Skeletal muscle satellite cell (primary cell): ENCODE data around the gene IFT172.
"Not testable (repeated sequence)": the region's sequence is repeated elsewhere in the genome, so short reads cannot be mapped to it uniquely, and the experiment has no call there.

ENCODE experiments used
- H3K27me3 ChIP-seq: 2 replicates; pipeline ENCODE4 v1.7.0; 2013; ENCODE audit warnings: low read length; ENCODE audit not compliant: control insufficient read depth, insufficient read depth
- H3K36me3 ChIP-seq: 2 replicates; pipeline ENCODE4 v1.7.0; 2013; ENCODE audit warnings: mild to moderate bottlenecking, control low read depth, low read length; ENCODE audit not compliant: insufficient read depth
- H3K4me1 ChIP-seq: 2 replicates; pipeline ENCODE4 v1.7.0; 2013; ENCODE audit warnings: low read length; ENCODE audit not compliant: control insufficient read depth, insufficient read depth
- H3K4me2 ChIP-seq: 2 replicates; pipeline ENCODE4 v1.7.0; 2013; ENCODE audit warnings: mild to moderate bottlenecking, low read length
- H3K4me3 ChIP-seq: 2 replicates; pipeline ENCODE4 v1.7.0; 2013; ENCODE audit warnings: low read length
- H3K9ac ChIP-seq: 2 replicates; pipeline ENCODE4 v1.7.0; 2013; ENCODE audit warnings: mild to moderate bottlenecking, low read depth, low read length, moderate library complexity
- H3K9me3 ChIP-seq: replicated peaks from 2 replicates; pipeline ENCODE4 v1.7.0; 2013; ENCODE audit warnings: mild to moderate bottlenecking, control low read depth, low read length

Gene IFT172

GRCh38 chr2:27441958-27442919, 47.3 kb downstream of the IFT172 start, which contains the start of gene KRTCAP3:
TSS of gene KRTCAP3 (plus strand) at chr2:27442381. CDS start at chr2:27442413, 32 bp downstream.
- Histone ChIP-seq H3K4me1 (no peaks in the 10 kb centered on the region), H3K4me2 (no peak within 1 kb of the TSS), H3K9me3 (no peaks in the 10 kb centered on the region), H3K27me3 (no peaks in the 10 kb centered on the region), H3K9ac (no peak within 1 kb of the TSS), H3K36me3 (peaks cover 58% of the 10 kb centered on the region), H3K4me3 (no peak within 1 kb of the TSS)

DNA sequence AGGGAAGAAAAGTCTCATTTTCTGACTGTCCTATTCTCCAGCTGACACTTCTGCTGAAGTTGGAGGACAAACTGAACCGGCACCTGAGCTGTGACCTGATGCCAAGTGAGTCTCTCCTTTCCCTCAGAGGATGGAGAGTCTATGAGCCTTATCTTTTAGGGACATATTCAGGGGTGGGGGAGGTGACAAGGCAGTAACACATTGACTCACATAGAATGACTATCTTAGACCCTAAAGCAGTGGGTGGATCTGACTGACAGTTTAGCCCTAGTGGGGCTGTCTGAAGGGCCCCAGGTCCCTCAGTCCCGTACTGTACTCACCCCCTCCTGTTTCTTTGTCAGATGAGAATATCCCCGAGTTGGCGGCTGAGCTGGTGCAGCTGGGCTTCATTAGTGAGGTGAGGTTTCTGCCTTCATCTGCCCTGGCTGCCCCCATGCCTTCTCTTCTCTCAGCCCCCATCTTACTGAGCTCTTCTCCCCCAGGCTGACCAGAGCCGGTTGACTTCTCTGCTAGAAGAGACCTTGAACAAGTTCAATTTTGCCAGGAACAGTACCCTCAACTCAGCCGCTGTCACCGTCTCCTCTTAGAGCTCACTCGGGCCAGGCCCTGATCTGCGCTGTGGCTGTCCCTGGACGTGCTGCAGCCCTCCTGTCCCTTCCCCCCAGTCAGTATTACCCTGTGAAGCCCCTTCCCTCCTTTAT, 48.2 kb downstream of the IFT172 start:
- Histone ChIP-seq H3K9ac (no peak overlapping the region), H3K4me3 (no peak overlapping the region), H3K36me3 (peaks cover 64% of the 10 kb centered on the region), H3K4me1 (no peaks in the 10 kb centered on the region), H3K4me2 (no peak overlapping the region), H3K27me3 (no peaks in the 10 kb centered on the region), H3K9me3 (no peaks in the 10 kb centered on the region)

DNA sequence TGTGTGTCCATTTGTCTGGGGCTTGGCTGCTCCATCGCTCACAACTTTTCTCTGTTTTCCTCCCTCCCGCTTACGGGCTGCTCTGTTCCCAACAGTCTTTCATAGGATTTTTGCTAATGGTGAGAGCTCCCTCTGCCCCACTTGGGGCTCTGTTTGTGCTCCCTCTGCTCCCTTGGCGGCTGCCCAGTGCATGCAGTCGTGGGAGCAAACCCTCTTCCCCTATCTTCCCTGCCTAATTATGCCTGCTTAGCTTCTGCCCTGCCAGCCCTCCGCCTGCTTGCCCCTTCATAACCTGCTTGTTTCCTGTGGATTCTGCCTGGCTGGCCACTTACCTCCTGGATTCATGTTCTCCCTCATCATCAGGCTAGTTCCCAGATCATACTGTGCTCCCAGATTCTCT, 53.9 kb downstream of the IFT172 start:
- Histone ChIP-seq H3K36me3 (peaks cover 69% of the 10 kb centered on the region), H3K9ac (no peak overlapping the region)

DNA sequence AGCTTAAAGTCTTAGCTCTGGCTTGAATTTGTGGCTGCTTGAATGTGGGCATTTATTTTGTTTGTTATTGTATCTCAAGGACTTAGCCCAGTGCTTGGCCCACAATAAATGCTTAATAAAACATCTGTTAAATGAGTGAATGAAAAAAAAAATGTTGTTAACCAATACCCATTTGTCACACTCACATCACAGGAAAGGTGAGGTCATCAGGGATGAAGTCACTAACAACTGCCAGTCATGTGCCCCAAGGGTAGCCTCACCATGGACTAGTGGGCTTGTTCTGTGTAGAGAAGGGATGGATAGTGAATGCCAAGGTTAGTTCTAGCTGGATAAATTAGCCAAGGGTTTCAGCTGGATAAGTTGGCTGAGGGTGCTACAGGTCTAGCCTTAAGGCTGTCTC, 58.1 kb downstream of the IFT172 start:
- Histone ChIP-seq H3K27me3 (no peaks in the 10 kb centered on the region), H3K4me3 (no peak overlapping the region), H3K9me3 (no peaks in the 10 kb centered on the region), H3K4me2 (peak overlapping the region; percentile 15), H3K9ac (no peak overlapping the region), H3K4me1 (peaks cover 18% of the 10 kb centered on the region), H3K36me3 (peaks cover 35% of the 10 kb centered on the region)

More for the DNA sequence above, 53.9 kb downstream of the IFT172 start:
- no peaks in the 10 kb centered on the region for H3K9me3 ChIP-seq
- no peak overlapping the region for H3K4me2 ChIP-seq
- H3K4me1 ChIP-seq: peaks cover 9% of the 10 kb centered on the region
- H3K4me3 ChIP-seq: no peak overlapping the region
- no peaks in the 10 kb centered on the region for H3K27me3 ChIP-seq

- Histone ChIP-seq H3K36me3 (peaks cover 12% of the 10 kb centered on the region), H3K27me3 (no peaks in the 10 kb centered on the region), H3K9me3 (no peaks in the 10 kb centered on the region), H3K4me2 (peak overlapping the region; percentile 95), H3K4me3 (peak overlapping the region; percentile 91), H3K9ac (peak overlapping the region; percentile 98), H3K4me1 (peaks cover 18% of the 10 kb centered on the region)
Measured at GRCh38 chr2:27428978-27429541, 60.5 kb downstream of the IFT172 start.

GRCh38 chr2:27428213-27428977, 61.1 kb downstream of the IFT172 start, which contains the start of gene NRBP1:
TSS of gene NRBP1 (plus strand) at chr2:27428631. CDS start at chr2:27433274, 4,643 bp downstream.
- peak within 1 kb of the TSS; percentile 91 for H3K4me3 ChIP-seq
- peaks cover 5% of the 10 kb centered on the region for H3K36me3 ChIP-seq
- peak within 1 kb of the TSS; percentile 95 for H3K4me2 ChIP-seq
- no peaks in the 10 kb centered on the region for H3K27me3 ChIP-seq
- no peaks in the 10 kb centered on the region for H3K9me3 ChIP-seq
- H3K9ac ChIP-seq: peak within 1 kb of the TSS; percentile 98
- H3K4me1 ChIP-seq: peaks cover 18% of the 10 kb centered on the region

DNA sequence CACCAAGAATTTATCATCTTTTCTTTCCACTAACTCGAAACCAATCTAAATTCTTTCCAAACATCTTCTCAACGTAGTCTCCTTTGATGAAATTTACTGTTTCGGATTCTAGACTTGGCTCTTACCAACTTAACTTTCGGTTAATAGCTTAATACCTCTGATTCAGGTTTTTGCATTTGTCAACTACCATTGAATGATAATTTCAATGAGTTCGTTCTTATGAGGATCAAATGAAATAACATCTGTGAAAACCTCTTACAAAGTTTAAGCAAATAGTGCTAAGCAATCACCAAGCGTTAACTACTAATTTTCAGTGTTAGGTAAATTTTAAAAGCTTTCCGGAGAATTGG, 61.7 kb downstream of the IFT172 start:
- H3K9me3 ChIP-seq: no peaks in the 10 kb centered on the region
- no peaks in the 10 kb centered on the region for H3K36me3 ChIP-seq
- no peaks in the 10 kb centered on the region for H3K27me3 ChIP-seq
- H3K4me2 ChIP-seq: peak overlapping the region; percentile 76
- H3K4me3 ChIP-seq: peak overlapping the region; percentile 91
- H3K9ac ChIP-seq: peak overlapping the region; percentile 98
- H3K4me1 ChIP-seq: peaks cover 18% of the 10 kb centered on the region

GRCh38 chr2:27425039-27425438, 64.5 kb downstream of the IFT172 start:
- not testable (repeated sequence) for H3K4me3 ChIP-seq, H3K36me3 ChIP-seq, H3K27me3 ChIP-seq, H3K4me2 ChIP-seq, H3K9ac ChIP-seq, H3K9me3 ChIP-seq, H3K4me1 ChIP-seq

DNA sequence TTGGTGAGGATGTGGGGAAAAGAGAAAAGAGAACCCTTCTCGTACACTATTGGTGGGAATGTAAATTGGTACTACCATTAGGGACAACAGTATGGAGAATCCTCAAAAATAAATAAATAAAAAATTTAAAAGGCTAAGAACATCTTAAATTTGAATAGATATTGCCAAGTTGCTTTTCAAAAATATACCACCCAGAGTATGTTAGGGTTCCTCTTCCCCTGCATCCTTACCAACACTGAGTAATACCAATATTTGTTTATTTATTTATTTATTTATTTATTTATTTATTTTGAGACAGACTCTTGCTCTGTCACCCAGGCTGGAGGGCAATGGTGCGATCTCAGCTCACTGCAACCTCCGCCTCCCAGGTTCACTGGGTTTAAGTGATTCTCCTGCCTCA, 66.6 kb downstream of the IFT172 start:
- no peak overlapping the region for H3K4me2 ChIP-seq
- no peak overlapping the region for H3K4me3 ChIP-seq
- H3K9ac ChIP-seq: no peak overlapping the region
- H3K9me3 ChIP-seq: no peaks in the 10 kb centered on the region
- no peaks in the 10 kb centered on the region for H3K4me1 ChIP-seq
- H3K27me3 ChIP-seq: no peaks in the 10 kb centered on the region
- no peaks in the 10 kb centered on the region for H3K36me3 ChIP-seq

DNA sequence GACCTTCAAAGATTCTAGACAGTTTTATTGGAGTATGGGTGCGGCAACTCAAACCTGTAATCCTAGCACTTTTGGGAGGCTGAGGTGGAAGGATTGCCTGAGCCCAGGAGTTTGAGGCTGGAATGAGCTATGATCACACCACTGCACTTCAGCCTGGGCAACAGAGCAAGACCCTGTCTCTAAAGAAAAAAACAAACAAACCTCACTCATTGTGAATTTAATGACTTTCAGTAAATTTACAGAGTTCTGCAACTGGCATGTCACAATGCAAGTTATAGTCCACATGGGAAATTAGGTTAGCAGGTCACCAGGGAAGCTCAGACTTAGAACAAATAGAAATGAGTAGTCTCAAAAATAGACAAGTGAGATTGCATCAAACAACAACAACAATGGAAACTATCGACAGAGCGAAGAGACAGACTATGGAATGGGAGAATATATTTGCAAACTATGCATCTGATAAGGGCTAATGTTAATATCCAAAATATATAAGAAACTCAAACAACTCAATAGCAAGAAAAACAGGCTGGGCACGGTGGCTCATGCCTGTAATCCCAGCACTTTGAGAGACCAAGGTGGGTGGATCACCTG, 67.8 kb downstream of the IFT172 start:
- Histone ChIP-seq H3K4me3 (no peak overlapping the region), H3K4me1 (no peaks in the 10 kb centered on the region), H3K9me3 (no peaks in the 10 kb centered on the region), H3K4me2 (no peak overlapping the region), H3K27me3 (no peaks in the 10 kb centered on the region), H3K9ac (no peak overlapping the region), H3K36me3 (no peaks in the 10 kb centered on the region)
